Heart right ventricle (tissue), 16 donors: ENCODE data around the gene TMEM266. TPM values are rescaled to one million over a fixed set of nuclear protein-coding genes. Genes with fewer than 3 reads are reported as not detected.

Source experiments
- ATAC-seq, 8 donors: fragments of 200-7000 bp; cut with Tn5 transposase; one replicate each; pipeline ENCODE4 v1.9.1; 2020; ENCODE audit warnings: mild to moderate bottlenecking in 8 of 8, moderate library complexity in 8 of 8, moderate number of reproducible peaks in 1 of 8
- DNase-seq, 2 donors: peaks; one replicate each; pipeline ENCODE4 v3.0.0-alpha.2; 2020
- H3K27ac ChIP-seq, 10 donors: fragments of 200-600 bp; sonication (generic) in 2 of 10; one replicate each; pipeline versions ENCODE4 v1.5.0 to v1.8.0; 2020 to 2022; ENCODE audit warnings: mild to moderate bottlenecking in 3 of 10
- H3K27me3 ChIP-seq, 7 donors: fragments of 200-600 bp; one replicate each; pipeline ENCODE4 v1.8.0; 2021 to 2022; ENCODE audit warnings: mild to moderate bottlenecking in 2 of 7
- H3K36me3 ChIP-seq, 9 donors: fragments of 200-600 bp; sonication (generic) in 1 of 9; one replicate each; pipeline versions ENCODE4 v1.5.0 to v1.8.0; 2020 to 2022; ENCODE audit warnings: mild to moderate bottlenecking in 2 of 9
- H3K4me1 ChIP-seq, 9 donors: fragments of 200-600 bp; sonication (generic) in 1 of 9; one replicate each; pipeline versions ENCODE4 v1.5.0 to v1.8.0; 2020 to 2022; ENCODE audit warnings: mild to moderate bottlenecking in 4 of 9
- H3K4me3 ChIP-seq, 10 donors: fragments of 200-600 bp; sonication (generic) in 2 of 10; one replicate each; pipeline versions ENCODE4 v1.5.0 to v1.8.0; 2020 to 2022; ENCODE audit warnings: mild to moderate bottlenecking in 7 of 10, moderate library complexity in 2 of 10
- H3K9me3 ChIP-seq, 11 donors: fragments of 200-600 bp in 10 of 11; sonication (generic) in 2 of 11; one replicate each; pipeline versions ENCODE4 v1.5.0 to v1.8.0; 2013 to 2022; ENCODE audit warnings: mild to moderate bottlenecking in 2 of 11, control low read depth in 1 of 11, moderate library complexity in 1 of 11
- WGBS, 2 donors: extraction: QIAGEN DNeasy Blood & Tissue Kit; methylation state at CpG; one replicate each; pipeline ENCODE4 v1.1.7; 2013; ENCODE audit warnings: inconsistent platforms in 1 of 2; 5-methylcytosine and 5-hydroxymethylcytosine counted together
- intact Hi-C, 10 donors: fragments of 100-400 bp; cut with DNase I; formaldehyde crosslinking; loops; one replicate each; pipeline versions ENCODE4 v1.11.1 to v1.14.2; 2022
- polyA plus RNA-seq, 2 donors: library from polyadenylated mRNA; stranded (reverse); fragments of 200-250 nt; gene quantifications; one replicate each; pipeline ENCODE4 v1.2.3, GENCODE V29; 2013
- total RNA-seq, 10 donors: library from RNA; stranded (reverse); fragmentation: NEBNext Ultra II Directional in 3 of 10; extraction: Animal tissue kit (Norgen Biotek cat#: 25700) in 3 of 10; gene quantifications; one replicate each; pipeline versions ENCODE4 v1.2.1 to v1.2.4, GENCODE V29; 2021 to 2023
- TF ChIP-seq, protein P1 (sequence below), 9 donors: fragments of 200-600 bp; sonication (generic) in 2 of 9; IDR thresholded peaks; one replicate each; pipeline versions ENCODE4 v1.5.0 to v1.8.0; 2021 to 2022; ENCODE audit warnings: antibody characterized with exemption in 9 of 9, mild to moderate bottlenecking in 5 of 9, moderate library complexity in 1 of 9
- donor health status: Arrhythmogenic right ventricular cardiomyopathy.
- donor health status: ischemic (EF 13 %, LVEDD 7.1; RV severe dilation, severe dysfunction).
- donor health status: healthy with polysubstance abuse.
- donor health status: DM: no; HTN: yes; CAD: no.
- donor health status: DM: no; HTN: no; CAD: no.
- donor health status: ischemic (EF 25% LVEDD 6.9; RV normal size, moderate dysfunction).
- donor health status: ischemic (EF 25% LVEDD 5.7; RV mildly dilated, moderate dysfunction).
- donor health status: healthy.
- donor health status: DM: yes; HTN: yes; CAD: no.
- donor health status: Ischemic cardiomyopathy.
- donor health status: ischemic (EF 35%, LVEDD 5.7; RV mildly dilated, moderate dysfunction).
- donor health status: nonischemic (EF 11% LVEDD 7.7; RV severe dilation, severe dysfunction).
- donor health status: DM: yes; HTN: yes; CAD: no.
- donor health status: PGD.
- donor health status: ischemic (EF 29% LVEDD 5.4; RV normal size, mild dysfunction).
- donor health status: nonischemic (EF 23%, LVEDD 6.1; RV moderate dilation, normal function).

The TMEM266 gene
- total and polyA plus RNA-seq, 12 donors: 0.01 to 0.30 (median 0.15) TPM; not detected in 3

DNA sequence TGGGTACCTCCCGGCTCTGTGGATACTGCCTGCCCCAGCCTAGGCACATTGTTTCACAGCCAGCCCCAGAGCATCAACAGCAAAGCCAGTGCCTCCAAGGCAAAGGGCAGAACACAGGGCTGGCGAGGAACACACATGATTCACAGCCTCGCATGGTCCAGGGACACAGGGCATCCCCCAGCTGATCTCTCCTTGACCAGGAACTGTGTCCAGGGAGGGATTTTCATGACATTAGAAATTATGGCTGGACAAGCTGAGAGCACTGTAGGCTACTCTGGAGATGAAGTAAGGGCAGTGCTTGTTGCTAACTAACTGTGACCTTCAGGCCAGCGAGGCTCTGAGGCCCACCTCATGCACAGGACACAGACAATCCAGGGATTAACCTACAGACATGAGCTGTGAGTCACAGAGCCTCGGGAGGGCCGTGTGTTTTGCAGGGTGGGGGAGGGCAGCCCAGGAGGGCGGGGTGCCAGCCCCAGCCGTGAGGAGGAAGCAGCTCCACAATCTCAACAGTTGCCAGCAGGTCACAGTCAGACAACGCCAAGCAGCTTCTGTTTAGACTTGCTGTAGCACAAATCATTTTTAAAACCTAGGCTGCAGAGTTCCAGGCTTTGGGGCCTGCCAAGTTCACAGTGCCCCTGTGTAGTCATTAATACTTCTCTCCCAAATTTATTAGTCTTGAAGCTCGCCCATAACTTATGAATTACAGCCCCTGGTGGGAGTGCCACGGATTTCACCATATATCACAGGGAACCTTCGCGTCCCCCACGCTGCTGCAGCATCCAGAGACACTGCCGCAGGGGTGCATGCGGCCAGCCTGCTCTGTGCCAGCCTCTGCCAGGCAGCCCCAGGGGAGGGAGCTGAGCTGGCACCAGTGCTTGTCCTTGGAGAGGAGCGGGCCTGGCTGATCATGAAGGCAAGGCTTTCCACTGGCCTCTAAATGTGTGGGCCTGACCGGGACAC, 136.8 kb downstream of the TMEM266 start:
- H3K4me1 ChIP-seq: peaks cover 8 to 50% (median 33%) of the 10 kb centered on the region in 9 donors

DNA sequence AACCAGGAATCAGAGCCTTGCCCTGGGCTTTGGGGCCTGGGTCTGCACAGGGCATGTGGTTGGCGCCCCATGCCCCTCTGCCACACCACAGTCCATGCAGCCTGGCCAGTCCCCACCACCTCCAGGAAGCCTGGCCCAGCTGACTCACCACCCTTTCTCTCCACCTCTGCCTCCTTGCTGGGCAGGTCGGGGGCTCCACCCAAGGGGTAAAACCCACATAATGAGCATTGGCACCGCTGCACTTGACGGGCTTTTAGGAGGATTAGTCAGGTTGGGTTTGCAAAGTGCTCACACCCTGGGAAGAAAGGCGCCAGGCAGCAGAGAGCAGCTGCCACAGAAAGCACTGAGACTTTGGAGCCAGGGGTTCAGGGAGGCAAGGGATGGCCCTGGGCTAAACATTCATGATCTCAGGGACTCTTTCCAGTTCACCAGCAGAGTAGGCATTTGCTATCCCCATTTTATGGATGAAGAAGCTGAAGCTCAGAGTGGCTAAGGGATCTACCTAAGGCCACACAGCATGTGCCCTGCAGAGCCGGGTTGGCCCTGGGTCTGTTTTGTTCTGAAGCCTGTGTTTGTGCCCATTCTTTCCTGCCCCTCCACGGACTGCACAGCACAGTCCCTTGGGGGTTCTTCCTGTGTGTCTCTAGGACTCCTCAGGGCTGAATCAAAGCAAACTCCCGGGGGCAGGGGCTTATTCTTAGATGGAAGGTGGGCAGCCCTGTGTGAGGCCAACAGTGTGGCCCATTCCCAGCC, 138.1 kb downstream of the TMEM266 start:
- no peak for DNase-seq
- H3K9me3 ChIP-seq: no peaks in the 10 kb centered on the region
- WGBS, 2 donors: 88 to 90% methylated on average over 8 of the region's 8 CpGs
- peaks cover 8 to 48% (median 30%) of the 10 kb centered on the region in 9 donors for H3K4me1 ChIP-seq
- TF ChIP-seq, protein P1, sequence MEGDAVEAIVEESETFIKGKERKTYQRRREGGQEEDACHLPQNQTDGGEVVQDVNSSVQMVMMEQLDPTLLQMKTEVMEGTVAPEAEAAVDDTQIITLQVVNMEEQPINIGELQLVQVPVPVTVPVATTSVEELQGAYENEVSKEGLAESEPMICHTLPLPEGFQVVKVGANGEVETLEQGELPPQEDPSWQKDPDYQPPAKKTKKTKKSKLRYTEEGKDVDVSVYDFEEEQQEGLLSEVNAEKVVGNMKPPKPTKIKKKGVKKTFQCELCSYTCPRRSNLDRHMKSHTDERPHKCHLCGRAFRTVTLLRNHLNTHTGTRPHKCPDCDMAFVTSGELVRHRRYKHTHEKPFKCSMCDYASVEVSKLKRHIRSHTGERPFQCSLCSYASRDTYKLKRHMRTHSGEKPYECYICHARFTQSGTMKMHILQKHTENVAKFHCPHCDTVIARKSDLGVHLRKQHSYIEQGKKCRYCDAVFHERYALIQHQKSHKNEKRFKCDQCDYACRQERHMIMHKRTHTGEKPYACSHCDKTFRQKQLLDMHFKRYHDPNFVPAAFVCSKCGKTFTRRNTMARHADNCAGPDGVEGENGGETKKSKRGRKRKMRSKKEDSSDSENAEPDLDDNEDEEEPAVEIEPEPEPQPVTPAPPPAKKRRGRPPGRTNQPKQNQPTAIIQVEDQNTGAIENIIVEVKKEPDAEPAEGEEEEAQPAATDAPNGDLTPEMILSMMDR (IDR thresholded peaks at IDR 0.05): no peak
- intact Hi-C loops: loop anchor here in 4 of 10 donors (10.0 kb wide), 2 partner anchors 77 to 667 kb away; no protein-coding TSS in a partner anchor
- no peak for ATAC-seq
- H3K4me3 ChIP-seq: no peak overlapping the region
- peak overlapping the region in 8 of 10 donors; percentile 23 to 82 (median 72) for H3K27ac ChIP-seq
- H3K36me3 ChIP-seq: no peaks in the 10 kb centered on the region
- H3K27me3 ChIP-seq: peaks cover 0 to 5% (median 0%) of the 10 kb centered on the region in 7 donors

More for the DNA sequence above, 136.8 kb downstream of the TMEM266 start:
- Histone ChIP-seq H3K9me3 (no peaks in the 10 kb centered on the region), H3K27me3 (peaks cover 0 to 17% (median 8%) of the 10 kb centered on the region in 7 donors), H3K36me3 (no peaks in the 10 kb centered on the region), H3K27ac (peak overlapping the region in 9 of 10 donors; percentile 23 to 82 (median 68)), H3K4me3 (no peak overlapping the region)
- WGBS, 2 donors: 45 to 64% methylated on average over 18 of the region's 18 CpGs
- intact Hi-C loops: loop anchor here in 4 of 10 donors (10.0 kb wide), 2 partner anchors 78 to 668 kb away; no protein-coding TSS in a partner anchor
- DNase-seq (peak; percentile 40 to 54), ATAC-seq (peak; percentile 29 to 81 (median 69))
- TF ChIP-seq, protein P1 (IDR thresholded peaks at IDR 0.05): no peak

DNA sequence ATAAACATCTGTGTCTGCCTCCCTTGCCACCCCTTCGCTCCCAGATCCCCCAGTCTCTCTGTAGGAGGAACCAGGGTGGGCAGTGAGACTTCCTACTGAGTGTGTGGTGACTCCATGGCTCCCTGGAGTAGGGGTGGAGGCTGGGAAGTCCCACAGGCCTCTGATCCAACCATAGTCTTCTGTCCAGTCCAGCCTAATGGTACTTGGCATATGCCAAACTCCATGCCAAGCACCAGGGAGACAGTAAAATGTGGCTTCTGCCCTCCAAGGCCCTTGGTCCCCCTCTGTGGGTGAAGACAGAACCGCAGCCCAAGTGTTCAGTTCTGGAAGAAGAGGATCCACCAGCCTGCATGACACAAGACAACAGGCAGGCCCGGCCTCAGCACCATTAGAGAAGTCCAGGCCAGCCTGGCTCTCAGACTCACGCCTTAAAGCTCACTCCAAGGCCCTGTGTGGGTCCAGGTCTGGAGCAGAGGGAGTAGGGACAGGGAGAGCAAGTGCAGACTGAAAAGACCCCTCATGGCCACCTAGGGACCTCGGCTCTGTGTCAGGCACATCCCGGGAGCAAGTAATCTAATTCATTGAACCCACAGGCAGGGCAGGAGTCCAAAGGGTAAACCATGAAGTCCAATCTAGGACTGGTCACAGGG, 138.8 kb downstream of the TMEM266 start:
- intact Hi-C loops: loop anchor here in 4 of 10 donors (10.0 kb wide), 2 partner anchors 76 to 666 kb away; no protein-coding TSS in a partner anchor
- DNase-seq (no peak), ATAC-seq (peak in 1 of 8 donors; percentile 1)
- TF ChIP-seq, protein P1 (IDR thresholded peaks at IDR 0.05): no peak
- Histone ChIP-seq H3K27me3 (no peaks in the 10 kb centered on the region), H3K9me3 (no peaks in the 10 kb centered on the region), H3K4me3 (no peak overlapping the region), H3K4me1 (peaks cover 8 to 48% (median 30%) of the 10 kb centered on the region in 9 donors), H3K27ac (peak overlapping the region in 6 of 10 donors; percentile 18 to 75 (median 70)), H3K36me3 (no peaks in the 10 kb centered on the region)
- WGBS, 2 donors: 95 to 98% methylated on average over 6 of the region's 6 CpGs
